CD4-positive, alpha-beta T cell (primary cell): ENCODE measurements around the gene TPK1. TPM values are rescaled to one million over a fixed set of nuclear protein-coding genes. Genes with fewer than 3 reads are reported as not detected.

ENCODE experiments used
- ATAC-seq: fragments of 200-7000 bp; cut with Tn5 transposase; one replicate; pipeline ENCODE4 v1.10.0; 2022; ENCODE audit warnings: mild to moderate bottlenecking; ENCODE audit not compliant: poor library complexity
- CTCF ChIA-PET: fragments of 350-600 bp; sonication (Branson Sonifier 250); formaldehyde crosslinking; loops from one replicate; lab custom pipeline; 2021; ENCODE audit warnings: antibody characterized with exemption, inconsistent platforms; lab: Charles Lee
- POLR2A ChIA-PET: fragments of 350-600 bp; sonication (Branson Sonifier 250); formaldehyde crosslinking; loops from one replicate; lab custom pipeline; 2021; ENCODE audit warnings: antibody characterized with exemption, inconsistent platforms; lab: Charles Lee
- DNase-seq, 14 experiments: peaks; one replicate each; pipeline ENCODE4 v3.0.0-alpha.2; 2013 to 2020; ENCODE audit warnings: mixed read lengths in 2 of 14
- H3K27ac ChIP-seq, 2 donors: one replicate each; pipeline versions ENCODE4 v1.5.1 to v1.7.0; 2013; ENCODE audit warnings: low read length in 2 of 2, low read depth in 1 of 2, mild to moderate bottlenecking in 1 of 2
- H3K27me3 ChIP-seq, 2 experiments: 1 replicate in 1 of 2; 2 replicates in 1 of 2; pipeline versions ENCODE4 v1.6.1 to v1.7.0; 2013; ENCODE audit warnings: low read length in 2 of 2, control low read depth in 1 of 2, mild to moderate bottlenecking in 1 of 2, moderate library complexity in 1 of 2; ENCODE audit not compliant: insufficient read depth in 2 of 2, control insufficient read depth in 1 of 2
- H3K36me3 ChIP-seq: one replicate; pipeline ENCODE4 v1.6.1; 2013; ENCODE audit warnings: low read length, control low read depth; ENCODE audit not compliant: insufficient read depth
- H3K4me1 ChIP-seq: one replicate; pipeline ENCODE4 v1.6.1; 2013; ENCODE audit warnings: low read length, control low read depth; ENCODE audit not compliant: insufficient read depth
- H3K4me3 ChIP-seq: one replicate; pipeline ENCODE4 v1.5.1; 2013; ENCODE audit warnings: mild to moderate bottlenecking, low read length, moderate library complexity
- H3K9me3 ChIP-seq, 2 experiments: 1 replicate in 1 of 2; 2 replicates in 1 of 2; pipeline versions ENCODE4 v1.6.1 to v1.7.0; 2013; ENCODE audit warnings: low read length in 2 of 2, mild to moderate bottlenecking in 2 of 2, control low read depth in 1 of 2, moderate library complexity in 1 of 2; ENCODE audit not compliant: control insufficient read depth in 1 of 2, insufficient read depth in 1 of 2
- H3K27ac Mint-ChIP-seq: one replicate; pipeline ENCODE4 v1.8.0; 2020; ENCODE audit warnings: mixed read lengths
- H3K27me3 Mint-ChIP-seq: one replicate; pipeline ENCODE4 v1.8.0; 2021; ENCODE audit warnings: mixed read lengths
- H3K36me3 Mint-ChIP-seq: one replicate; pipeline ENCODE4 v1.8.0; 2021; ENCODE audit warnings: low read depth, mixed read lengths
- H3K4me1 Mint-ChIP-seq: one replicate; pipeline ENCODE4 v1.8.0; 2021; ENCODE audit warnings: low read depth, mixed read lengths
- H3K4me3 Mint-ChIP-seq: one replicate; pipeline ENCODE4 v1.8.0; 2020; ENCODE audit warnings: mild to moderate bottlenecking, mixed read lengths
- H3K9me3 Mint-ChIP-seq: one replicate; pipeline ENCODE4 v1.8.0; 2020; ENCODE audit warnings: mixed read lengths
- intact Hi-C, 2 experiments: fragments of 100-400 bp; cut with DNase I in 1 of 2; cut with micrococcal nuclease in 1 of 2; formaldehyde crosslinking; loops; one replicate each; pipeline versions ENCODE4 v1.15.1 to v1.9.0; 2023 to 2025; cut with DNase I, micrococcal nuclease
- total RNA-seq, 174 experiments: library from RNA in 2 of 174; stranded (reverse) in 2 of 174; gene quantifications; one replicate each; pipeline ENCODE4 v1.2.3 and lab custom pipeline; 2021 to 2026
- TF ChIP-seq, protein P1 (sequence below): fragments of 200-600 bp; IDR thresholded peaks from one replicate; pipeline ENCODE4 v1.8.0; 2022; ENCODE audit warnings: antibody characterized with exemption, mild to moderate bottlenecking

Gene TPK1
- total RNA-seq, 2 experiments from 2014 or later, result 17.1 to 17.8 TPM

DNA sequence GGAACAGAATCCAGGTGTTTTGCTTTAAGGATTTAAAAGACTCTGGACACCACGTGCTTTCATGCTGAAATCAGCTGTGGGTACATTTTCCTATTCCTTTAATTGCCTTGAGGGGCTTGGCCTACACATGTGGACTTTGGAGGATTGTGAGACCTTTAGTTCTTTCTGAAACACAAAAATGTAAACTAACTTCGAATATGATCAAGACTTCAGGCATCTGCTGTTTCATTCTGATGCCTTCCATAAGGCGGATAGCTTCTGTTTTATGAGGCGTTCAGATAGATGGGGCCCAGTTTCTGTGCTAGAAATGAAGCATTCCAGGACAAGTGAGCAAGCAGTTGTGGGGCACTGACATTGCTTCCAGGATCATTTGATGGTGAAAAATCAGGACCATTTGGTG is 430.9 kb downstream of the TPK1 start:
- H3K4me1 ChIP-seq, result no peaks in the 10 kb centered on the region
- CTCF ChIA-PET, result no interaction called here
- DNase-seq, result no peak

GRCh38 chr7:144403649-144404061 is 432.2 kb downstream of the TPK1 start, which contains the start of gene NOBOX:
Gene NOBOX, minus strand, starts transcription at chr7:144403693.
- Histone ChIP-seq H3K4me1 (no peaks in the 10 kb centered on the region), H3K27ac (no peak within 1 kb of the TSS), H3K4me3 (no peak within 1 kb of the TSS), H3K9me3 (no peaks in the 10 kb centered on the region), H3K27me3 (no peaks in the 10 kb centered on the region), H3K36me3 (no peaks in the 10 kb centered on the region)
- DNase-seq (no peak), ATAC-seq (no peak)
- Mint-ChIP-seq H3K27ac (no peak within 1 kb of the TSS), H3K9me3 (no peaks in the 10 kb centered on the region), H3K36me3 (no peaks in the 10 kb centered on the region), H3K4me3 (no peak within 1 kb of the TSS), H3K27me3 (peaks cover 12% of the 10 kb centered on the region), H3K4me1 (no peaks in the 10 kb centered on the region)
- TF ChIP-seq, protein P1, sequence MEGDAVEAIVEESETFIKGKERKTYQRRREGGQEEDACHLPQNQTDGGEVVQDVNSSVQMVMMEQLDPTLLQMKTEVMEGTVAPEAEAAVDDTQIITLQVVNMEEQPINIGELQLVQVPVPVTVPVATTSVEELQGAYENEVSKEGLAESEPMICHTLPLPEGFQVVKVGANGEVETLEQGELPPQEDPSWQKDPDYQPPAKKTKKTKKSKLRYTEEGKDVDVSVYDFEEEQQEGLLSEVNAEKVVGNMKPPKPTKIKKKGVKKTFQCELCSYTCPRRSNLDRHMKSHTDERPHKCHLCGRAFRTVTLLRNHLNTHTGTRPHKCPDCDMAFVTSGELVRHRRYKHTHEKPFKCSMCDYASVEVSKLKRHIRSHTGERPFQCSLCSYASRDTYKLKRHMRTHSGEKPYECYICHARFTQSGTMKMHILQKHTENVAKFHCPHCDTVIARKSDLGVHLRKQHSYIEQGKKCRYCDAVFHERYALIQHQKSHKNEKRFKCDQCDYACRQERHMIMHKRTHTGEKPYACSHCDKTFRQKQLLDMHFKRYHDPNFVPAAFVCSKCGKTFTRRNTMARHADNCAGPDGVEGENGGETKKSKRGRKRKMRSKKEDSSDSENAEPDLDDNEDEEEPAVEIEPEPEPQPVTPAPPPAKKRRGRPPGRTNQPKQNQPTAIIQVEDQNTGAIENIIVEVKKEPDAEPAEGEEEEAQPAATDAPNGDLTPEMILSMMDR, result no peak
- CTCF ChIA-PET, result no interaction called here
- POLR2A ChIA-PET, result no interaction called here
- intact Hi-C loops, result no loop called here

More for the DNA sequence above, 430.9 kb downstream of the TPK1 start:
- H3K27me3 Mint-ChIP-seq, result peaks cover 12% of the 10 kb centered on the region
- no peak overlapping the region for H3K4me3 Mint-ChIP-seq
- no peaks in the 10 kb centered on the region for H3K9me3 ChIP-seq
- H3K4me3 ChIP-seq, result no peak overlapping the region
- H3K27ac ChIP-seq, result no peak overlapping the region
- no peaks in the 10 kb centered on the region for H3K4me1 Mint-ChIP-seq
- H3K27ac Mint-ChIP-seq, result no peak overlapping the region
- no peaks in the 10 kb centered on the region for H3K36me3 ChIP-seq
- no peaks in the 10 kb centered on the region for H3K9me3 Mint-ChIP-seq
- TF ChIP-seq, protein P1, result no peak
- intact Hi-C loops, result no loop called here
- H3K36me3 Mint-ChIP-seq, result no peaks in the 10 kb centered on the region
- ATAC-seq, result no peak
- H3K27me3 ChIP-seq, result no peaks in the 10 kb centered on the region
- POLR2A ChIA-PET, result no interaction called here

DNA sequence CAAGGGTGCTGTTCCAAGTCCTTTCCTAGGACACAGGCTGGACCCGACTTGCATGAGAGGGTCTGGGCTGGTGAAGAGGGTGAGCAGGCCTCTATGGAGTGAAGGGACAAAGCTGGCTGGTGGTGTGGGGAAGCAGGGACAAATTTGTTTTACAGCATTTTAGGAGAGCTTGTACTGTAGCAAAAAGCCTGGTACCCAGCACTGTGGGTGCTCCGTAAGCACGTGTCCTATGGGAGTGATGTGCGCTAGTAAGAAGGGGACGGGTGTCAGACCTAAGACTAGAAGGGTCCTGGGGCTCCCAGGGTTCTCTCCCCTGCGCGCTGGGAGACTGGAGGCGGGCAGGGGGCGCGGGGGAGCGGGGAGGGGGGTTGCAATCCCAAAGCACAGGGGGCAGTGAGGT is 432.8 kb downstream of the TPK1 start:
- Mint-ChIP-seq H3K27me3 (peaks cover 8% of the 10 kb centered on the region), H3K36me3 (no peaks in the 10 kb centered on the region), H3K4me3 (no peak overlapping the region), H3K4me1 (no peaks in the 10 kb centered on the region), H3K9me3 (no peaks in the 10 kb centered on the region), H3K27ac (no peak overlapping the region)
- Histone ChIP-seq H3K27ac (no peak overlapping the region), H3K4me1 (no peaks in the 10 kb centered on the region), H3K36me3 (no peaks in the 10 kb centered on the region), H3K27me3 (no peaks in the 10 kb centered on the region), H3K4me3 (no peak overlapping the region), H3K9me3 (no peaks in the 10 kb centered on the region)
- CTCF ChIA-PET, result no interaction called here
- TF ChIP-seq, protein P1, result no peak
- intact Hi-C loops, result no loop called here
- POLR2A ChIA-PET, result no interaction called here
- ATAC-seq (no peak), DNase-seq (no peak)
